Stimulated activated CD4-positive, alpha-beta T cell treated with anti-CD3 and anti-CD28 coated beads, TNF-alpha, amount 100 ng/mL, for 4 hours (primary cell): ENCODE data around the gene SALL4.
"Not testable (repeated sequence)": the region's sequence is repeated elsewhere in the genome, so short reads cannot be mapped to it uniquely, and the experiment has no call there.

Experiments
- DNase-seq, 3 experiments: peaks; one replicate each; pipeline ENCODE4 v3.0.0-alpha.2; 2020; ENCODE audit warnings: low read depth in 3 of 3

The SALL4 gene

GRCh38 chr20:51766994-51767866 lies 35.1 kb downstream of the SALL4 start:
- DNase-seq: peak in 1 of 3 experiments; percentile 6

- DNase-seq: not testable (repeated sequence)
Observed at GRCh38 chr20:51765381-51765780, 36.9 kb downstream of the SALL4 start.

GRCh38 chr20:51763965-51764602 lies 38.2 kb downstream of the SALL4 start:
- no peak for DNase-seq

GRCh38 chr20:51760905-51761546 lies 41.3 kb downstream of the SALL4 start:
- DNase-seq: no peak

- no peak for DNase-seq
Observed at GRCh38 chr20:51759769-51760510, 42.4 kb downstream of the SALL4 start.

GRCh38 chr20:51758978-51759544 lies 43.3 kb downstream of the SALL4 start:
- DNase-seq: no peak

- DNase-seq: no peak
Observed at GRCh38 chr20:51757226-51757625, 45.1 kb downstream of the SALL4 start.

GRCh38 chr20:51756653-51757052 lies 45.7 kb downstream of the SALL4 start:
- DNase-seq: no peak

GRCh38 chr20:51753220-51753619 lies 49.1 kb downstream of the SALL4 start:
- DNase-seq: not testable (repeated sequence)

GRCh38 chr20:51752343-51752951 lies 49.9 kb downstream of the SALL4 start:
- DNase-seq: no peak

- no peak for DNase-seq
Observed at GRCh38 chr20:51750770-51751388, 51.4 kb downstream of the SALL4 start.

GRCh38 chr20:51750037-51750769 lies 52.1 kb downstream of the SALL4 start:
- peak in 1 of 3 experiments; percentile 27 for DNase-seq

GRCh38 chr20:51749674-51750036 lies 52.7 kb downstream of the SALL4 start:
- DNase-seq: no peak

GRCh38 chr20:51747182-51747911 lies 55.0 kb downstream of the SALL4 start:
- no peak for DNase-seq

- no peak for DNase-seq
Observed at GRCh38 chr20:51745804-51746203, 56.5 kb downstream of the SALL4 start.

- no peak for DNase-seq
Observed at GRCh38 chr20:51740838-51741237, 61.5 kb downstream of the SALL4 start.

- not testable (repeated sequence) for DNase-seq
Observed at GRCh38 chr20:51740308-51740707, 62.0 kb downstream of the SALL4 start.

GRCh38 chr20:51739722-51740249 lies 62.5 kb downstream of the SALL4 start:
- DNase-seq: no peak

GRCh38 chr20:51738877-51739447 lies 63.4 kb downstream of the SALL4 start:
- no peak for DNase-seq
